Activated CD4-positive, alpha-beta T cell treated with anti-CD3 and anti-CD28 coated beads, Interleukin-2, amount 50 U/mL, for 48 hours (primary cell): Measurements from ENCODE around the gene TAF5L.
"Not testable (repeated sequence)": the region's sequence is repeated elsewhere in the genome, so short reads cannot be mapped to it uniquely, and the experiment has no call there.

ENCODE experiments used
- DNase-seq, 2 experiments: peaks; one replicate each; pipeline ENCODE4 v3.0.0-alpha.2; 2020

TAF5L gene

GRCh38 chr1:229563701-229564100 lies 62.2 kb downstream of the TAF5L start:
- DNase-seq: no peak

GRCh38 chr1:229563241-229563640 lies 62.7 kb downstream of the TAF5L start:
- DNase-seq: no peak

GRCh38 chr1:229562686-229563085 lies 63.2 kb downstream of the TAF5L start:
- DNase-seq: no peak

- no peak for DNase-seq
Observed at GRCh38 chr1:229561141-229561540, 64.8 kb downstream of the TAF5L start.

GRCh38 chr1:229560124-229560523 lies 65.8 kb downstream of the TAF5L start:
- DNase-seq: not testable (repeated sequence)

- peak in 1 of 2 experiments; percentile 25 for DNase-seq
Observed at GRCh38 chr1:229559336-229559801, 66.6 kb downstream of the TAF5L start.

GRCh38 chr1:229558460-229559335 lies 67.2 kb downstream of the TAF5L start, which contains the start of gene ABCB10:
TSS of gene ABCB10 (minus strand) at chr1:229558707. CDS start at chr1:229558652, 55 bp downstream.
- DNase-seq: peak; percentile 93 to 95

GRCh38 chr1:229557913-229558414 lies 68.0 kb downstream of the TAF5L start:
- DNase-seq: peak; percentile 49 to 50

GRCh38 chr1:229557200-229557850 lies 68.6 kb downstream of the TAF5L start:
- no peak for DNase-seq

GRCh38 chr1:229554886-229555621 lies 70.9 kb downstream of the TAF5L start:
- DNase-seq: no peak

- DNase-seq: no peak
Observed at GRCh38 chr1:229553621-229554130, 72.2 kb downstream of the TAF5L start.

GRCh38 chr1:229552732-229553131 lies 73.2 kb downstream of the TAF5L start:
- no peak for DNase-seq

GRCh38 chr1:229550812-229551567 lies 74.9 kb downstream of the TAF5L start:
- no peak for DNase-seq

GRCh38 chr1:229547542-229547941 lies 78.4 kb downstream of the TAF5L start:
- no peak for DNase-seq

- DNase-seq: no peak
Observed at GRCh38 chr1:229544587-229544986, 81.3 kb downstream of the TAF5L start.
